NOMO-1 (cell line): ENCODE data around the gene GDPD3.

Experiments
- DNase-seq, 2 experiments: peaks; one replicate each; lab custom pipeline; 2025; ENCODE audit not compliant: unreplicated experiment in 2 of 2; lab: John Stamatoyannopoulos, UW

The GDPD3 gene

GRCh38 chr16:30082545-30083090, 30.7 kb downstream of the GDPD3 start:
- DNase-seq = no peak

DNA sequence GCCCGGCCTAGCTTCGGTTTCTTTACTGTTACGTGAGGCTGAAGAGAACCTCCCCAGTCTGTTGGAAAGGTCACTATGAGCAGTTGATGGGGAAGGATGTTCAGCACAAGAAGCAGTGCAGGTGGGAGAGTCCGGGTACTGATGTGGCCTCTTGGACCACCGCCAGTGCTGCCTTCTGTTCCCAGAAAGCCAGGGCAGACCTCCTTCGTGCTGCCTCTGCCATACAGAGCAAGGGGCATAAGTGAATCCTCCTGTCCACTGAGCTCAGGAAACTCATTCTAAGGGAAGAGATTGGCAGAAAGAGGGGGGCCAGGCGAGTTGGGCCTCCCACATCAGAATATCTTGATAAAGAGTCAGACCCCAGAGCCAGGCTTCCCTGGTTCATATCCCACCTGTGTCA, 33.9 kb downstream of the GDPD3 start:
- DNase-seq = no peak

DNA sequence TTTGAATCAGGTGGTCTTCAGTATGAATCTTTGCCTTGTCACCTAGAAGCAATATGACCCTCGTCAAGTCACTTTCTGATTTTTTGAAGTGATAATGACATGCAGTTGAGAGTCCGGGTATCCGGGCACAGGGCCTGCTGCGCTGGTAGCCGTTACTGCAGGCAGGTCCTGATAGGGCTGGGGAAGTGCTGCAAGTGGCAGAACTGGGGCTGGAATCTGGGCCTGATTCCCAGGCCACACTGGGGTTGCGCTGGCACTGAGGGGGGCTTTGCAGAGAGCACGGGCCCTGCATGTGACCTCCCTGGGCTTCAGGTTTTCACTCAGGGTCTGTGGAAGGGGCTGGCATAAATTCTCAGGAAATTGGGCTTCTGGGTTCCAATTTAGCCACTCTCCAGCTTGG, 34.6 kb downstream of the GDPD3 start:
- DNase-seq = no peak

GRCh38 chr16:30077656-30078055, 35.7 kb downstream of the GDPD3 start:
- DNase-seq = no peak

DNA sequence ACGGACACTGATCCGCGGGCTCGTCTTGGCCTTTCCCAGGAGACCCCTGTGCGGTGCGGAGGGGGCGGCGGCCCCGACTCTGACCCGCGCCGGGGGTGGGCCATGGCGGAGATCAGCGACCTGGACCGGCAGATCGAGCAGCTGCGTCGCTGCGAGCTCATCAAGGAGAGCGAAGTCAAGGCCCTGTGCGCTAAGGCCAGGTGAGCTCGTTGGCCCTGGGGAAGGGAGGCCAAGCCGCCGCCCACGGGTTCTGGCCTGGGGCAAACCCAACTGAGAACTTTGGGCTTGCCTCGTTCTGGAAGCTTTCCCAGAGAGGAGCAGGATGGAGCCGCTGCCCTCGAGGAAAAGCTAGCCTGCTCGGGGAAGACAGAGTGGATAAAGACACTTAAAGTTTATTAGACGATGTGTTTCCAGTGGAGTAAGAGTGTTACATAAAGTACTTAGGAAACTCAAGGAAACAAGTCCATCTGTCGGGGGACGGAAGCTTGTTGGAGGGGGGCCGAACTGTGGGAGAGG, 37.0 kb downstream of the GDPD3 start:
- no peak for DNase-seq

DNA sequence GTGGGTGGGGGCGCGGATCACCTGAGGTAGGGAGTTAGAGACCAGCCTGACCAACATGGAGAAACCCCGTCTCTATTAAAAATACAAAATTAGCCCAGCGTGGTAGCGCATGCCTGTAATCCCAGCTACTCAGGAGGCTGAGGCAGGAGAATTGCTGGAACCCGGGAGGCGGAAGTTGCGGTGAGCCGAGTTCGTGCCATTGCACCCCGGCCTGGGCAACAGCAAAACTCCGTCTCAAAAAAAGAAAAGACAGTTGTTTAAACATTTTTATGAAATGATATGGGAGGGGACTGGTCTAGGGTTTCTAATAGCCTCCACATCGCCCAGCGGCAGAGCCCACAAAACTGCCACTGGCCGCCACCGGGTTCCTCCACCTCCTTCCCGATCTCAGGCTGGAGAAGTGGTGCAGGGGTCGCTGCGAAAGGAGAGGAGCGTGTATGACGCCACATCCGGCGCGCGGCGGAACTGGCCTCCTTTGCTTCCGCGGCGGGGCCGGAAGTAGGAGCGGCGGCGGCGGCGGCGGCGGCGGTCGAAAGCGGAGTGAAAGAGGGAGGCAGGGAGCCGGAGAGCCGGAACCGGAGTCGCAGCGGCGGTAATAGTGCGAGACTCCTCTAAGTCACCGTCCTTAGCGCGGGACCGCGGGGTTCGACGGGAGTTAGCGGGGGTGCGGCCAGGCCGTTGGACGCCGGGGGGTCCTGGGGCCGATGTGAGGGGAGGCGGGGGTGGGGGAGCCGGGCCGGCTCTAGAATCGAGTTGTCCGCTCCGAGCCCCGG, 37.6 kb downstream of the GDPD3 start, which contains the start of gene PPP4C:
TSS of gene PPP4C (plus strand) at position 492 of the 773 bp plus-strand sequence. CDS start 384 bp downstream, outside the sequence.
- DNase-seq = peak; percentile 86 to 87

- no peak for DNase-seq
Observed at GRCh38 chr16:30070490-30070889, 42.8 kb downstream of the GDPD3 start.

DNA sequence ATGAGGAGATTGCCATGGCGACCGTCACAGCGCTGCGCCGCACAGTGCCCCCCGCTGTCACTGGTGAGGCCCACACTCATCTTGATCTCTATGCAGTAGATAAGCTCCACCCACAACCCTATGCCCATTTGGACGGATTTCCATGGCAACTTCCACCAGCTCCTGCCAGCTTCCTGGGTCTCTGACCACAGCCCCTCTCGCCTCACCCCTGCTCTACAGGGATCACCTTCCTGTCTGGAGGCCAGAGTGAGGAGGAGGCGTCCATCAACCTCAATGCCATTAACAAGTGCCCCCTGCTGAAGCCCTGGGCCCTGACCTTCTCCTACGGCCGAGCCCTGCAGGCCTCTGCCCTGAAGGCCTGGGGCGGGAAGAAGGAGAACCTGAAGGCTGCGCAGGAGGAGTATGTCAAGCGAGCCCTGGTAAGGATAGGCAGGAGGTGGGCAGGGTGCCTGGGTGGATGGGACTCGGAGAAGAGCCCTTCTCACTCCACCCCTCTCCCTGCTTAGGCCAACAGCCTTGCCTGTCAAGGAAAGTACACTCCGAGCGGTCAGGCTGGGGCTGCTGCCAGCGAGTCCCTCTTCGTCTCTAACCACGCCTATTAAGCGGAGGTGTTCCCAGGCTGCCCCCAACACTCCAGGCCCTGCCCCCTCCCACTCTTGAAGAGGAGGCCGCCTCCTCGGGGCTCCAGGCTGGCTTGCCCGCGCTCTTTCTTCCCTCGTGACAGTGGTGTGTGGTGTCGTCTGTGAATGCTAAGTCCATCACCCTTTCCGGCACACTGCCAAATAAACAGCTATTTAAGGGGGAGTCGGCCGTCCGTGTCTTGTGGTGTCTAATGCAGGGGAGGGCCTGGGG, 43.5 kb downstream of the GDPD3 start:
- DNase-seq = no peak

DNA sequence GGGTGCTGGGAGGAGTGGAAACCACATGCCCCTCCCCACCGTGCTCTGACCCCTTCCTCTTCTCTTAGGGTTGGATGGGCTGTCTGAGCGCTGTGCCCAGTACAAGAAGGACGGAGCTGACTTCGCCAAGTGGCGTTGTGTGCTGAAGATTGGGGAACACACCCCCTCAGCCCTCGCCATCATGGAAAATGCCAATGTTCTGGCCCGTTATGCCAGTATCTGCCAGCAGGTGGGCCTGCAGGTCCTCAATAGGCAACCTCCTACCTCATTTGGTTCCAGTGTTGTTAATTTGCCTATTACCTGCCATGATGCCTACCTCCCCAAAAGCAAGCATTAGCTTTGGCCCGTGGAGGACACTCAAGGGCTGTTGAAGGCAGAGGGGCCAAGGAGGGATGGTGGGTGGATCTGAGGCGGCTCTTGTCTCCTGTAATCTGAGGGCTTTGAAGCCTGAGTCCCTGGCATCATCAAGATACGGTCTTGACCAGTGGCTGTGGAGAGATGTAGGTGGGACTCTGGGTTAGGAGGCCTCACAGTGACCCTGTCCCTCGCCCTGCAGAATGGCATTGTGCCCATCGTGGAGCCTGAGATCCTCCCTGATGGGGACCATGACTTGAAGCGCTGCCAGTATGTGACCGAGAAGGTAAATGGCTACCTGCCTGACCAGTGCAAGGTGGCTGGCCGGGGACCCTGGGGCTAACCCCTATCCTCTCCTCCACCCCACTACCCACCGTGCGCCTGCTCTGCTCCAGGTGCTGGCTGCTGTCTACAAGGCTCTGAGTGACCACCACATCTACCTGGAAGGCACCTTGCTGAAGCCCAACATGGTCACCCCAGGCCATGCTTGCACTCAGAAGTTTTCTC, 44.4 kb downstream of the GDPD3 start:
- DNase-seq = peak in 1 of 2 experiments; percentile 19

GRCh38 chr16:30068333-30068732, 45.0 kb downstream of the GDPD3 start:
- DNase-seq = no peak

DNA sequence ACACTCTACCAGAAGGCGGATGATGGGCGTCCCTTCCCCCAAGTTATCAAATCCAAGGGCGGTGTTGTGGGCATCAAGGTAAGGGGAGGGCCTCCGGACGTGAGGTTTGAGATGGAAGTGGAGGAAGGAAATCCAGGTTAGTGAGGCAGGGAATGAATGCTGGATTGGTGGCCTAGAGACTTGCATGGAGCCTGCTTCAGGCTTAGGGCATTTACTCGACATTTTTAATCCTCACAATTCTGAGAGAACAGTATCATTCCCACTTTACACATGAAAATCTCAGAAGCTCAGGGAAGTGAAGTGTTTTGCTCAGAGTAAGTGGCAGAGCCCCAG, 45.8 kb downstream of the GDPD3 start:
- DNase-seq = no peak

DNA sequence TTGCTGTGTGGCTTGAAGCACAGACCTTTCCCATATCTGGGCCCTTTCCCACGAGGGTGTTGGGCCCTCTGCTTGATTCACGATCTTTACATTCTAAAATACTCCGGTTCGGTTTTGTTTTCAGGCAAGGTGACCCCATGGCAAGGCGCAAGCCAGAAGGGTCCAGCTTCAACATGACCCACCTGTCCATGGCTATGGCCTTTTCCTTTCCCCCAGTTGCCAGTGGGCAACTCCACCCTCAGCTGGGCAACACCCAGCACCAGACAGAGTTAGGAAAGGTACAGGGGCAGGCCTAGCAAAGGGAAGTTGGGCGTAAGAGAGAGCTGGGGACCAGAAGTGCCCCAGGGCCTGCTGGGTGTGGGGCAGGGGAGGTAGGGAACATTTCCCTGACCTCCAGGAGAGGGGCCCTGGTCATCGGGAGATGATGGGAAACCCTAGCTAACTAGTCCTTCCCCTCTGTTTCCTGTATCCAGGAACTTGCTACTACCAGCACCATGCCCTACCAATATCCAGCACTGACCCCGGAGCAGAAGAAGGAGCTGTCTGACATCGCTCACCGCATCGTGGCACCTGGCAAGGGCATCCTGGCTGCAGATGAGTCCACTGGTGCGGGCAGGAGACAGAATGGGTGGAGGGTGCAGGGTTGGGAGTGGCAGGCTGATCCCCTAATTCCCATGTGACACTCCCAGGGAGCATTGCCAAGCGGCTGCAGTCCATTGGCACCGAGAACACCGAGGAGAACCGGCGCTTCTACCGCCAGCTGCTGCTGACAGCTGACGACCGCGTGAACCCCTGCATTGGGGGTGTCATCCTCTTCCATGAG, 46.4 kb downstream of the GDPD3 start:
- peak; percentile 44 to 47 for DNase-seq

DNA sequence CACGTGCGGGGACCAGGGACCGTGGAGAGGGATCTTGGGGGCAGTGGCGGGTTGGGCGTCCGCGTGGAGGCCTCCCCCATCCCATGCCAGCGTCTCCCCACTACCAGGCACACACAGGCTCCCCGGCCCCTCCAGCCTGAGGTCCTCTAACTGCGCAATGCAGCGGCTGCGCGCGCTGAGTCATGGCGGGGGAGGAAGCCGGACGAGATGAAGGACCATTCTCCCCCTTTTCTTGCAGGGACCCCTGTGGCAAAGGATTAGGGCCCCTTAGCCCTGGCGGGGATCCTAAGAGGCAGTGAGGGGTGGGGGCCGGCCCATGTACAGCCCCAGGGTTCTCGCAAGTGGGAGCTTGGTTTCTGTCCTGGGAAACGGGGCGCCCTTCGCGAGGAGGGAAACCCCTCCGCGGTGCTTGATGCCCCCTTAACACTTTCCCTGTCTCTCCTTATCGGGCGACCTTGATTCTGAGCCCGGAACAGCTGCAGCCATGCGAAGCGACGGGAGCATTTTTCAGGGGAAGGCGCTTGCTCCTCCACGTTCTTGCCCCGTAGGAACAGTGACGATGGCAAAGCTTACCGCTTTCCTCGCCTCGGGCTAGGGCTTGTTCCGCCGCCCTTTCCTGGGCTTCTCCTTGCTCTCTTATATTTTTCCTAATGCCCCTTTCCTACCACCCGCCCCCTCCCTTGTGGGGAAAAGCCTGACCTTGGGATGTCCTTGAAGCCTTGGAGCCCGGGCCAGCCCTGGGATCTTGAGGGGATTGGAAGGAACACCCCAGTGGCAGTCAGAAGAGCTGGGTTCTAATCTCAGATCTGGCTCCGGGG, 47.2 kb downstream of the GDPD3 start:
- peak in 1 of 2 experiments; percentile 35 for DNase-seq

DNA sequence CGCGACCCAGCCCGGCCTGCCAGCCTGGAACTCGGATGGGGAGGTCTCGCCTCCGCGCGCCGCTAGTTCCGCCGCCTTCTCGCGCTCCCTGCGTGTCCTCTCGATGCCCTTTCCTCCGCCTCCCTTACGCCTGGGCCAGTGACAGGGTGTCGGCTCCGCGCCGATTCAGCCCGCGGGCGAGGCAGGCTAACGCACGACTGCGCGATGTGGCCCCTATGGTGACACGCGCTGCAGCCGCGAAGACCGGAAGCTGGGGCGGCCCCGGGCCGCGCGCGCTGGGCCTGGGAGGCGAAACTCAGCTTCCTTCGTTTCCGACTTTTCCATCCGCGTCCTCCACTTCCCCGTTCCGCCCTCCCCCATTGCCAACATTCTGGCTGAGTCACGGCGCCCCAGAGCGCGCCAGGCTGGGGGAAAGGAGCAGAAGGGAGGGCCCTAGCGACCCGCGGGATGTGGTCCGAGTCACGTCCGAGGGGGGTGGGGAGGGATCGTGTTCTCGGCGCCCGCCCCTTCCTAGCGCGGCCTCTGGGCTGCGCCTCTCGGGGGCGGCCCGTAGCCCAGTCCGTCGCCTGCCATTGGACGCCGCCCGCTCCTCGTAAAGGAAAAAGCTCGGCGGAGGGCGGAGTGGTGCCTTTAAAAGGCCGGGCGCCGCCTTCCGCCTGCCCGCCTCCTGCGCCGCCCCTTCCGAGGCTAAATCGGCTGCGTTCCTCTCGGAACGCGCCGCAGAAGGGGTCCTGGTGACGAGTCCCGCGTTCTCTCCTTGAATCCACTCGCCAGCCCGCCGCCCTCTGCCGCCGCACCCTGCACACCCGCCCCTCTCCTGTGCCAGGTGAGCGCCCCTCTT, 48.0 kb downstream of the GDPD3 start, which contains the start of gene ALDOA:
TSS of gene ALDOA (plus strand) at position 659 of the 841 bp plus-strand sequence. CDS start 1,138 bp downstream, outside the sequence.
- DNase-seq = peak; percentile 98 to 99

- no peak for DNase-seq
Observed at GRCh38 chr16:30064729-30065101, 48.6 kb downstream of the GDPD3 start.

- DNase-seq = peak; percentile 69 to 78
Observed at GRCh38 chr16:30063893-30064728, 49.2 kb downstream of the GDPD3 start.
